Stimulated activated naive B cell treated with anti-CD40 and anti-IgM and Interleukin-4, amounts not matched to agents 10 μg/mL and 1 μg/mL and 100 μg/mL, for 72 hours (primary cell): Measurements from ENCODE around the gene GRM7.

Experiments used
- ATAC-seq, 2 donors: fragments of 150-1000 bp; cut with Tn5 transposase; replicated peaks; 2 replicates each; pipeline ENCODE4 v1.10.0; 2021; ENCODE audit warnings: moderate library complexity in 1 of 2
- DNase-seq: peaks from one replicate; pipeline ENCODE4 v3.0.0; 2021
- H3K27ac Mint-ChIP-seq: one replicate; pipeline ENCODE4 v1.8.0; 2022; ENCODE audit warnings: mild to moderate bottlenecking, mixed read lengths
- H3K27me3 Mint-ChIP-seq, 2 donors: one replicate each; pipeline ENCODE4 v1.8.0; 2022; ENCODE audit warnings: mixed read lengths in 2 of 2
- H3K36me3 Mint-ChIP-seq, 2 donors: one replicate each; pipeline ENCODE4 v1.8.0; 2022; ENCODE audit warnings: mixed read lengths in 2 of 2, mild to moderate bottlenecking in 1 of 2
- H3K4me1 Mint-ChIP-seq, 2 donors: one replicate each; pipeline ENCODE4 v1.8.0; 2022; ENCODE audit warnings: mixed read lengths in 2 of 2, mild to moderate bottlenecking in 1 of 2
- H3K4me3 Mint-ChIP-seq, 2 donors: one replicate each; pipeline ENCODE4 v1.8.0; 2022; ENCODE audit warnings: mild to moderate bottlenecking in 2 of 2, mixed read lengths in 2 of 2, moderate library complexity in 1 of 2
- H3K9me3 Mint-ChIP-seq, 2 donors: one replicate each; pipeline ENCODE4 v1.8.0; 2022; ENCODE audit warnings: mixed read lengths in 2 of 2, mild to moderate bottlenecking in 1 of 2

The GRM7 gene

GRCh38 chr3:7684182-7684715 lies 823.3 kb downstream of the GRM7 start:
- Mint-ChIP-seq H3K4me1 (no peaks in the 10 kb centered on the region), H3K4me3 (no peak overlapping the region), H3K27ac (no peak overlapping the region), H3K36me3 (no peaks in the 10 kb centered on the region), H3K9me3 (peaks cover 5 to 11% of the 10 kb centered on the region in 2 donors), H3K27me3 (no peaks in the 10 kb centered on the region)
- no peak for DNase-seq
- no peak for ATAC-seq

- H3K9me3 Mint-ChIP-seq, result peaks cover 0 to 7% of the 10 kb centered on the region in 2 donors
- no peaks in the 10 kb centered on the region for H3K27me3 Mint-ChIP-seq
- H3K27ac Mint-ChIP-seq, result no peak overlapping the region
- DNase-seq (no peak), ATAC-seq (no peak)
- H3K36me3 Mint-ChIP-seq, result no peaks in the 10 kb centered on the region
- H3K4me1 Mint-ChIP-seq, result no peaks in the 10 kb centered on the region
- H3K4me3 Mint-ChIP-seq, result no peak overlapping the region
Measured at GRCh38 chr3:7687428-7688147, 826.7 kb downstream of the GRM7 start.

- Mint-ChIP-seq H3K27ac (no peak overlapping the region), H3K9me3 (peaks cover 4 to 8% of the 10 kb centered on the region in 2 donors), H3K4me1 (peaks cover 0 to 7% of the 10 kb centered on the region in 2 donors), H3K4me3 (no peak overlapping the region), H3K36me3 (no peaks in the 10 kb centered on the region), H3K27me3 (no peaks in the 10 kb centered on the region)
- DNase-seq (no peak), ATAC-seq (no peak)
Measured at GRCh38 chr3:7692866-7693265, 832.0 kb downstream of the GRM7 start.

DNA sequence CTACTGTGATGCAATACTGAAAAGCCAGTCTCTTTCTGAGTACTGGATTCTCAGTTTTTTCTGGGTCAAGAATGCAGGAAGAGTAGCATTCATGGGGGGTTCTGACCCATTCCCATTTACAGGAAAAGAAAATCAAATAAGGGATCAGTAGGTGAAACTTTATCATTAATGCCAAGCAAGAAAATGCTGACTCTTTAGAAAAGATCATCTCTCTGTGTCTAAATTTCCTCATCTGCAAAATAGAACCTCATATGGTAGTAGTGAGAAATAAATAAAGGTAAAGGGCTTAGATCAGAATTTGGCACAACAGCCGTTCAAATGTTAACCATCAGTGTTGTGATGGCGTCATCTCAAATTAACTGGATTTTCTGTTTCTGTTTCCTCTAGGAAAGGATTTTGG lies 833.1 kb downstream of the GRM7 start:
- ATAC-seq (no peak), DNase-seq (no peak)
- Mint-ChIP-seq H3K27me3 (no peaks in the 10 kb centered on the region), H3K36me3 (no peaks in the 10 kb centered on the region), H3K9me3 (peaks cover 3 to 8% of the 10 kb centered on the region in 2 donors), H3K4me1 (peaks cover 0 to 7% of the 10 kb centered on the region in 2 donors), H3K27ac (no peak overlapping the region), H3K4me3 (no peak overlapping the region)

- peaks cover 0 to 7% of the 10 kb centered on the region in 2 donors for H3K4me1 Mint-ChIP-seq
- no peak overlapping the region for H3K4me3 Mint-ChIP-seq
- H3K27me3 Mint-ChIP-seq, result no peaks in the 10 kb centered on the region
- no peak for DNase-seq
- H3K27ac Mint-ChIP-seq, result no peak overlapping the region
- H3K36me3 Mint-ChIP-seq, result no peaks in the 10 kb centered on the region
- no peak for ATAC-seq
- H3K9me3 Mint-ChIP-seq, result peaks cover 3 to 8% of the 10 kb centered on the region in 2 donors
Measured at GRCh38 chr3:7695049-7695448, 834.1 kb downstream of the GRM7 start.

- Mint-ChIP-seq H3K27me3 (no peaks in the 10 kb centered on the region), H3K4me1 (peaks cover 0 to 7% of the 10 kb centered on the region in 2 donors), H3K36me3 (no peaks in the 10 kb centered on the region), H3K4me3 (no peak overlapping the region), H3K27ac (no peak overlapping the region), H3K9me3 (peaks cover 3 to 8% of the 10 kb centered on the region in 2 donors)
- ATAC-seq (no peak), DNase-seq (no peak)
Measured at GRCh38 chr3:7696320-7696719, 835.4 kb downstream of the GRM7 start.

GRCh38 chr3:7697548-7697947 lies 836.6 kb downstream of the GRM7 start:
- peaks cover 0 to 7% of the 10 kb centered on the region in 2 donors for H3K4me1 Mint-ChIP-seq
- H3K4me3 Mint-ChIP-seq, result no peak overlapping the region
- peaks cover 0 to 8% of the 10 kb centered on the region in 2 donors for H3K9me3 Mint-ChIP-seq
- ATAC-seq (no peak), DNase-seq (no peak)
- H3K27me3 Mint-ChIP-seq, result no peaks in the 10 kb centered on the region
- H3K27ac Mint-ChIP-seq, result no peak overlapping the region
- H3K36me3 Mint-ChIP-seq, result no peaks in the 10 kb centered on the region

DNA sequence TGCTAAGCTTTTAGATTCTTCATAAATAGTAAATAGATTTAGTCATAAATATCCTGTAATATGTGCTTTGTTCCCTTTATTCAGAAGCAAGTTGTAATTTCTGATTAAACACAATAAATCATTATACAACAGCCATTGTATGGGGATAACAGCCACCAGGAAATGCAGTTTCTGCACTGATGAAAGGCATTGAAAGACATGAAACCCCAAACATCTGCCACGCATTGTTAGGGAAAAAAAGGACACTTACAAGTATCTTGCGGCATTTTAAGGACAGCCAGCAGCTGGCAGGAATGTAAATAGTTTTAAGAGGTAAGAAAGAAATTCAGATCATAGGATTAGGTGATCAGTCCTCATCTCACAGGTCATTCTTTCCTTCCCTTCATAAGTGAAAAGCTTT lies 839.6 kb downstream of the GRM7 start:
- DNase-seq (no peak), ATAC-seq (no peak)
- Mint-ChIP-seq H3K4me3 (no peak overlapping the region), H3K4me1 (no peaks in the 10 kb centered on the region), H3K27me3 (no peaks in the 10 kb centered on the region), H3K36me3 (no peaks in the 10 kb centered on the region), H3K27ac (no peak overlapping the region), H3K9me3 (no peaks in the 10 kb centered on the region)

DNA sequence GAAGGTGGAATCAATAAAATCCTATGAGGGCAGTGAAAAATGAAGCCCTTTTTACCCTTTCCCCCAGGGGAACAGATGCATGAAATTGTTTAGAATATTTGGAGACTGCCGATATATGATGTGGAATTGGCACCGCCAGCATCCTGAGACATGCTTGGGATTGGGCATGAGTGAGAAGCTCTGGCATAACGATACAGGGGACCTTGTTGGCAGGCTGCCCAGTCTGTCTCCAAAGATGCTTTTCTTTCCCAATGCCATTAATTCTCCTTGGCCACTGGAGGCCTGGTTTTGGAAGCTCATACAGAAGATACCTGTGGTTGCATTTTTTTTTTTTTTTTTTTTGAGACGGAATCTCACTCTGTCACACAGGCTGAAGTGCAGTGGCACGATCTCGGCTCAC lies 840.1 kb downstream of the GRM7 start:
- Mint-ChIP-seq H3K9me3 (no peaks in the 10 kb centered on the region), H3K27me3 (no peaks in the 10 kb centered on the region), H3K36me3 (no peaks in the 10 kb centered on the region), H3K4me1 (no peaks in the 10 kb centered on the region), H3K27ac (no peak overlapping the region), H3K4me3 (no peak overlapping the region)
- DNase-seq, result no peak
- ATAC-seq, result no peak

- no peaks in the 10 kb centered on the region for H3K27me3 Mint-ChIP-seq
- no peaks in the 10 kb centered on the region for H3K36me3 Mint-ChIP-seq
- no peak for DNase-seq
- no peaks in the 10 kb centered on the region for H3K4me1 Mint-ChIP-seq
- H3K9me3 Mint-ChIP-seq, result peaks cover 0 to 1% of the 10 kb centered on the region in 2 donors
- no peak overlapping the region for H3K27ac Mint-ChIP-seq
- no peak overlapping the region for H3K4me3 Mint-ChIP-seq
- ATAC-seq, result no peak
Measured at GRCh38 chr3:7707187-7707586, 846.3 kb downstream of the GRM7 start.

- Mint-ChIP-seq H3K27me3 (no peaks in the 10 kb centered on the region), H3K27ac (no peak overlapping the region)
- no peak for ATAC-seq
Measured at GRCh38 chr3:7709376-7710082, 848.6 kb downstream of the GRM7 start.

GRCh38 chr3:7710284-7710683 lies 849.4 kb downstream of the GRM7 start:
- no peak overlapping the region for H3K27ac Mint-ChIP-seq
- no peaks in the 10 kb centered on the region for H3K4me1 Mint-ChIP-seq
- no peaks in the 10 kb centered on the region for H3K27me3 Mint-ChIP-seq
- ATAC-seq (no peak), DNase-seq (no peak)
- H3K4me3 Mint-ChIP-seq, result no peak overlapping the region
- peaks cover 0 to 1% of the 10 kb centered on the region in 2 donors for H3K9me3 Mint-ChIP-seq
- H3K36me3 Mint-ChIP-seq, result no peaks in the 10 kb centered on the region

More at GRCh38 chr3:7709376-7710082, 848.6 kb downstream of the GRM7 start:
- no peaks in the 10 kb centered on the region for H3K36me3 Mint-ChIP-seq
- DNase-seq, result no peak
- H3K4me3 Mint-ChIP-seq, result no peak overlapping the region
- H3K9me3 Mint-ChIP-seq, result peaks cover 0 to 1% of the 10 kb centered on the region in 2 donors
- H3K4me1 Mint-ChIP-seq, result no peaks in the 10 kb centered on the region

DNA sequence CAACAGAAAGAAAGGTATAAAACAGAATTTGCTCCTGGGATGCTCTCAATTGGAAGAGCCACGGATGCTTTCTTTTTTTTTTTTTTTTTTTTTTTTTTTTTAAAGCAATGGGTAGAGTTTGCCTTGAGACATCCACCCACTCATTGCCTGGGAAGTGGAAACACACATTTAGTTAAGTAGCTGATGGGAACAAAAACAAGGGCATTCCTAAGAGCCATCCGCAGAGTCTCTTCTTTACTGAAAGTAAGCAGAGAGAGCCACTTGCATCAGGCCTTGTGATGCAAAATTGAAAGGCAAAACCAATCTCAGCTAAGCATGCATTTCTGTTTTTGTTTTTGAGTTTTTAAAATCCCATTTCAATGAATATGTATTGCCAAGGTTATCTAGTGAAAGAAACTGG lies 852.8 kb downstream of the GRM7 start:
- H3K36me3 Mint-ChIP-seq, result no peaks in the 10 kb centered on the region

GRCh38 chr3:7720649-7721297 lies 859.9 kb downstream of the GRM7 start:
- no peaks in the 10 kb centered on the region for H3K4me1 Mint-ChIP-seq
- no peak overlapping the region for H3K4me3 Mint-ChIP-seq
- ATAC-seq (no peak), DNase-seq (no peak)
- no peak overlapping the region for H3K27ac Mint-ChIP-seq
- peaks cover 0 to 3% of the 10 kb centered on the region in 2 donors for H3K9me3 Mint-ChIP-seq
- H3K27me3 Mint-ChIP-seq, result no peaks in the 10 kb centered on the region
- H3K36me3 Mint-ChIP-seq, result no peaks in the 10 kb centered on the region

More for the DNA sequence above, 852.8 kb downstream of the GRM7 start:
- H3K27ac Mint-ChIP-seq, result no peak overlapping the region
- no peaks in the 10 kb centered on the region for H3K4me1 Mint-ChIP-seq
- H3K9me3 Mint-ChIP-seq, result peaks cover 0 to 2% of the 10 kb centered on the region in 2 donors
- no peak overlapping the region for H3K4me3 Mint-ChIP-seq
- DNase-seq (no peak), ATAC-seq (no peak)
- H3K27me3 Mint-ChIP-seq, result no peaks in the 10 kb centered on the region
